ENCODE results near the gene PKIB. TPM values are rescaled to one million over a fixed set of nuclear protein-coding genes. Genes with fewer than 3 reads are reported as not detected.

PKIB gene
- polyA plus RNA-seq, 4 donors = 0.81 to 2.0 (median 1.6) TPM

Other genes with a start within 250 kb of the PKIB start
- gene HSF2, start 210.8 kb upstream of the PKIB start, polyA plus RNA-seq (ENCODE audit: insufficient read length in 4 of 4) = 10 to 100 TPM; 29.4 to 38.8 (median 37.6) TPM
- gene SERINC1, start 138.6 kb upstream of the PKIB start, polyA plus RNA-seq (ENCODE audit: insufficient read length in 4 of 4) = 100 to 1,000 TPM; 192 to 260 (median 249) TPM
- gene FABP7, start 169.3 kb downstream of the PKIB start, polyA plus RNA-seq (ENCODE audit: insufficient read length in 4 of 4) = under 1 TPM in 3 of 4 donors, not detected in 1; 0.17 to 0.86 (median 0.29) TPM
- gene SMPDL3A, start 178.9 kb downstream of the PKIB start, polyA plus RNA-seq (ENCODE audit: insufficient read length in 4 of 4) = 10 to 100 TPM; 12.2 to 15.2 (median 13.7) TPM

All from left renal pelvis (tissue), 4 donors.